Measurements from ENCODE around the gene ZNF618.

The ZNF618 gene

GRCh38 chr9:113934829-113935676 is 58.9 kb downstream of the ZNF618 start:
- DNase-seq: no peak

- no peak for DNase-seq
Measured at GRCh38 chr9:113935677-113936380, 59.7 kb downstream of the ZNF618 start.

- DNase-seq: no peak
Measured at GRCh38 chr9:113940077-113940476, 64.0 kb downstream of the ZNF618 start.

GRCh38 chr9:113941056-113941455 is 64.9 kb downstream of the ZNF618 start:
- DNase-seq: no peak

GRCh38 chr9:113941526-113941925 is 65.4 kb downstream of the ZNF618 start:
- DNase-seq: no peak

GRCh38 chr9:113943112-113944009 is 67.3 kb downstream of the ZNF618 start:
- DNase-seq: no peak

- no peak for DNase-seq
Measured at GRCh38 chr9:113945784-113946183, 69.7 kb downstream of the ZNF618 start.

- DNase-seq: no peak
Measured at GRCh38 chr9:113946496-113947115, 70.5 kb downstream of the ZNF618 start.

- DNase-seq: no peak
Measured at GRCh38 chr9:113947941-113948340, 71.8 kb downstream of the ZNF618 start.

GRCh38 chr9:113948891-113949570 is 72.9 kb downstream of the ZNF618 start:
- no peak for DNase-seq

GRCh38 chr9:113949571-113950078 is 73.5 kb downstream of the ZNF618 start:
- no peak for DNase-seq

GRCh38 chr9:113950195-113951031 is 74.3 kb downstream of the ZNF618 start:
- DNase-seq: no peak

- DNase-seq: no peak
Measured at GRCh38 chr9:113951032-113951372, 74.9 kb downstream of the ZNF618 start.

GRCh38 chr9:113952676-113953075 is 76.6 kb downstream of the ZNF618 start:
- DNase-seq: no peak

GRCh38 chr9:113953531-113953930 is 77.4 kb downstream of the ZNF618 start:
- DNase-seq: no peak

- DNase-seq: no peak
Measured at GRCh38 chr9:113954591-113954990, 78.5 kb downstream of the ZNF618 start.

GRCh38 chr9:113955076-113955752 is 79.1 kb downstream of the ZNF618 start:
- no peak for DNase-seq

- DNase-seq: no peak
Measured at GRCh38 chr9:113956901-113957300, 80.8 kb downstream of the ZNF618 start.

GRCh38 chr9:113957351-113957750 is 81.2 kb downstream of the ZNF618 start:
- DNase-seq: no peak

- no peak for DNase-seq
Measured at GRCh38 chr9:113957821-113958341, 81.8 kb downstream of the ZNF618 start.

All from activated effector memory CD4-positive, alpha-beta T cell treated with anti-CD3 and anti-CD28 coated beads, Interleukin-2, amount 50 U/mL, for 16 hours (primary cell).